Ishikawa (cell line): ENCODE results near the gene CKLF.

Source experiments
- CEBPB ChIP-seq: IDR thresholded peaks from 2 replicates; pipeline ENCODE4 v1.6.1; 2012
- EGR1 ChIP-seq: IDR thresholded peaks from 2 replicates; pipeline ENCODE4 v1.6.1; 2012
- EP300 ChIP-seq: IDR thresholded peaks from 2 replicates; pipeline ENCODE4 v1.6.1; 2012; ENCODE audit warnings: borderline replicate concordance
- FOXM1 ChIP-seq: IDR thresholded peaks from 2 replicates; pipeline ENCODE4 v1.6.1; 2012; ENCODE audit warnings: low read depth, borderline replicate concordance
- RAD21 ChIP-seq: IDR thresholded peaks from 2 replicates; pipeline ENCODE4 v1.6.1; 2012; ENCODE audit warnings: low read depth
- TAF1 ChIP-seq: IDR thresholded peaks from 2 replicates; pipeline ENCODE4 v1.6.1; 2012; ENCODE audit warnings: low read depth, mild to moderate bottlenecking
- TCF12 ChIP-seq: IDR thresholded peaks from 2 replicates; pipeline ENCODE4 v1.6.1; 2012; ENCODE audit warnings: low read depth
- TEAD4 ChIP-seq: IDR thresholded peaks from 2 replicates; pipeline ENCODE4 v1.6.1; 2012
- ZBTB7A ChIP-seq: IDR thresholded peaks from 2 replicates; pipeline ENCODE4 v1.6.1; 2012; ENCODE audit warnings: low read depth
- TF ChIP-seq, protein P1 (sequence below): IDR thresholded peaks from 2 replicates; pipeline ENCODE4 v1.6.1; 2012; ENCODE audit warnings: low read depth, mild to moderate bottlenecking
- TF ChIP-seq, protein P2 (sequence below): IDR thresholded peaks from 2 replicates; pipeline ENCODE4 v1.6.1; 2012

GRCh38 chr16:66587881-66588600 is 35.7 kb downstream of the CKLF start:
- TF ChIP-seq, protein P1, sequence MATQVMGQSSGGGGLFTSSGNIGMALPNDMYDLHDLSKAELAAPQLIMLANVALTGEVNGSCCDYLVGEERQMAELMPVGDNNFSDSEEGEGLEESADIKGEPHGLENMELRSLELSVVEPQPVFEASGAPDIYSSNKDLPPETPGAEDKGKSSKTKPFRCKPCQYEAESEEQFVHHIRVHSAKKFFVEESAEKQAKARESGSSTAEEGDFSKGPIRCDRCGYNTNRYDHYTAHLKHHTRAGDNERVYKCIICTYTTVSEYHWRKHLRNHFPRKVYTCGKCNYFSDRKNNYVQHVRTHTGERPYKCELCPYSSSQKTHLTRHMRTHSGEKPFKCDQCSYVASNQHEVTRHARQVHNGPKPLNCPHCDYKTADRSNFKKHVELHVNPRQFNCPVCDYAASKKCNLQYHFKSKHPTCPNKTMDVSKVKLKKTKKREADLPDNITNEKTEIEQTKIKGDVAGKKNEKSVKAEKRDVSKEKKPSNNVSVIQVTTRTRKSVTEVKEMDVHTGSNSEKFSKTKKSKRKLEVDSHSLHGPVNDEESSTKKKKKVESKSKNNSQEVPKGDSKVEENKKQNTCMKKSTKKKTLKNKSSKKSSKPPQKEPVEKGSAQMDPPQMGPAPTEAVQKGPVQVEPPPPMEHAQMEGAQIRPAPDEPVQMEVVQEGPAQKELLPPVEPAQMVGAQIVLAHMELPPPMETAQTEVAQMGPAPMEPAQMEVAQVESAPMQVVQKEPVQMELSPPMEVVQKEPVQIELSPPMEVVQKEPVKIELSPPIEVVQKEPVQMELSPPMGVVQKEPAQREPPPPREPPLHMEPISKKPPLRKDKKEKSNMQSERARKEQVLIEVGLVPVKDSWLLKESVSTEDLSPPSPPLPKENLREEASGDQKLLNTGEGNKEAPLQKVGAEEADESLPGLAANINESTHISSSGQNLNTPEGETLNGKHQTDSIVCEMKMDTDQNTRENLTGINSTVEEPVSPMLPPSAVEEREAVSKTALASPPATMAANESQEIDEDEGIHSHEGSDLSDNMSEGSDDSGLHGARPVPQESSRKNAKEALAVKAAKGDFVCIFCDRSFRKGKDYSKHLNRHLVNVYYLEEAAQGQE = no peak
- no peak for TF ChIP-seq EP300
- no peak for TF ChIP-seq TAF1
- no peak for TF ChIP-seq EGR1
- no peak for TF ChIP-seq FOXM1
- TF ChIP-seq, protein P2, sequence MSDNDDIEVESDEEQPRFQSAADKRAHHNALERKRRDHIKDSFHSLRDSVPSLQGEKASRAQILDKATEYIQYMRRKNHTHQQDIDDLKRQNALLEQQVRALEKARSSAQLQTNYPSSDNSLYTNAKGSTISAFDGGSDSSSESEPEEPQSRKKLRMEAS = no peak
- TF ChIP-seq TCF12 = no peak
- TF ChIP-seq TEAD4 = no peak
- no peak for TF ChIP-seq RAD21
- no peak for TF ChIP-seq ZBTB7A
- no peak for TF ChIP-seq CEBPB
